ENCODE results near the gene FAF1. TPM values are rescaled to one million over a fixed set of nuclear protein-coding genes. Genes with fewer than 3 reads are reported as not detected.
"Not testable (repeated sequence)": the region's sequence is repeated elsewhere in the genome, so short reads cannot be mapped to it uniquely, and the experiment has no call there.

FAF1 gene
- total RNA-seq, 1 donor from 2014 or later, result 40.5 TPM

DNA sequence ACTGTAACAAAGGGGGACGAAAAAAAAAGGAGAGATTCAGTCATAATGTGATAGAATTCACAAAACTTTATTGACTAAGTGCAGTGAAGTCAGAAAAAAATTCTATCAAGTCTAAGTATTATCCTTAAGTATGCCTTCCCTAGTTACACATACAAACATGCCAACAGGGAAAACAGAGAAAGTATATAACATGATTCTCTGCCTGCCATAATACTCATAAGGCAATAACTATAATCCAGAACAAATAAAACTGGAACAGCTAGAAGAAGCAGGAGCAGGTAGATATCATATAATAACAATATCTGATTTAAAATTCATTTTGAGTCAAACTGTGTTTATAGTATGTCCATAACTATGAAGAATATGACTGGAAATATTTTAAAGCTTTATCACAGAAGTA is 184.3 kb downstream of the FAF1 start:
- DNase-seq (ENCODE audit: low spot score), result no peak

- no peak for DNase-seq (ENCODE audit: low spot score)
These were observed 185.2 kb downstream of the FAF1 start for GRCh38 chr1:50774759-50775351.

- no peak for DNase-seq (ENCODE audit: low spot score)
These were observed 193.4 kb downstream of the FAF1 start for GRCh38 chr1:50766688-50767087.

- DNase-seq (ENCODE audit: low spot score), result not testable (repeated sequence)
These were observed 203.5 kb downstream of the FAF1 start for GRCh38 chr1:50756543-50756942.

- not testable (repeated sequence) for DNase-seq (ENCODE audit: low spot score)
These were observed 205.3 kb downstream of the FAF1 start for GRCh38 chr1:50754764-50755163.

DNA sequence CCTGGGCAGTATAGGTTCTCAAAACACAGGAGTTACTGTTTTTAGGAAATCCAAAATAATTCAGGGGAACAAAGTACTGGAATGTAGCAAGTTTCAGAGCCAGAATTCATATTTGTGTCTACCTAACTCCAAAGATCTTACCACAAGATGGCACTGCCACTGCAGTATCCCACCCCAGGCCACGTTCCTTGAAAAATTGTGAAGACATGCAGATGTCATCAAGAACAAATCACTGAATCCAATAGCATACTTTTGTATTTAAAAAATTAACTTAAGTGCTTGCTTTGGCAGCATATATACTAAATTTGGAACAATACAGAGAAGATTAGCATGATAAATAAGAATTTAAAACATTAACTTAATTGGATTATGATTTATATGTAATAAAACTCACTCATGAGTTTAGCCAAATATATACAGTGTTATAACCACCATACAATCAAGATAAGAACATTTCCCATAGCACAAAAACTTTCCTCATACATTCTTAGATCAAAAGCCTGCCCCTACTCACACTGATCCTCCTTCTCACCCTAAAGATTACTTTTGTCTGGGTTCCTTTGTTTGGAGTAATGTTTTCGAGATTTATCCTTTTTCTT is 209.9 kb downstream of the FAF1 start:
- no peak for DNase-seq (ENCODE audit: low spot score)

- DNase-seq (ENCODE audit: low spot score), result no peak
These were observed 212.7 kb downstream of the FAF1 start for GRCh38 chr1:50747394-50747793.

DNA sequence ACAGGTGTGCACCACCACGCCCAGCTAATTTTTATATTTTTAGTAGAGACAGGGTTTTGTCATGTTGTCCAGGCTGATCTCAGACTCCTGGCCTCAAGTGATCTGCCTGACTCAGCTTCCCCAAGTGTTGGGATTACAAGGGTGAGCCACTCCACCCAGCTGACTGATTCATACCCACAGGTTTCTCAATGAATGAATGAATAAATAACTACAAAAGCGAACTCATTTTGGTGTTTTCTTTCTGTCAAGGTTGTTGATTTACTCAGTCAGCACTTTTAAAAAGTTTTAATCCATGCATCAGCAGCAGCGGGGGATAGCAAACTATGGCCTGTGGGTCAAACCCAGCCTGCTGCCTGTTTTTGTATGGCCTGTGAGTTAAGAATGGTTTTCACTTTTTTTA is 217.5 kb downstream of the FAF1 start:
- no peak for DNase-seq (ENCODE audit: low spot score)

GRCh38 chr1:50739125-50739524 is 220.9 kb downstream of the FAF1 start:
- DNase-seq (ENCODE audit: low spot score), result no peak

- DNase-seq (ENCODE audit: low spot score), result no peak
These were observed 224.6 kb downstream of the FAF1 start for GRCh38 chr1:50735443-50735842.

DNA sequence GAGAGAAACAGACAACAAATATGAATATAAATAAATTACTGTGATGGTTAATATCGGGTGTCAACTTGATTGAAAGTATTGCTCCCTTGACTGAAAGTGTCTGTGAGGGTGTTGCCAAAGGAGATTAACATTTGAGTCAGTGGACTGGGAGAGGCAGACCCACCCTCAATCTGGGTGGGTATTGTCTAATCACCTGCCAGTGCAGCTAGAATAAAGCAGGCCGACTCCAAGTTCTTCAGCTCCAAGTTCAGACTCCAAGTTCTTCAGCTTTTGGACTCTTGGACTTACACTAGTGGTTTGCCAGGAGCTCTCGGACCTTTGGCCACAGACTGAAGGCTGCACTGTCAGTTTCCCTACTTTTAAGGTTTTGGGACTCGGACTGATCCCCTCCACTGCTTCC is 232.5 kb downstream of the FAF1 start:
- DNase-seq (ENCODE audit: low spot score), result not testable (repeated sequence)

GRCh38 chr1:50724626-50725286 is 235.3 kb downstream of the FAF1 start:
- DNase-seq (ENCODE audit: low spot score), result no peak

DNA sequence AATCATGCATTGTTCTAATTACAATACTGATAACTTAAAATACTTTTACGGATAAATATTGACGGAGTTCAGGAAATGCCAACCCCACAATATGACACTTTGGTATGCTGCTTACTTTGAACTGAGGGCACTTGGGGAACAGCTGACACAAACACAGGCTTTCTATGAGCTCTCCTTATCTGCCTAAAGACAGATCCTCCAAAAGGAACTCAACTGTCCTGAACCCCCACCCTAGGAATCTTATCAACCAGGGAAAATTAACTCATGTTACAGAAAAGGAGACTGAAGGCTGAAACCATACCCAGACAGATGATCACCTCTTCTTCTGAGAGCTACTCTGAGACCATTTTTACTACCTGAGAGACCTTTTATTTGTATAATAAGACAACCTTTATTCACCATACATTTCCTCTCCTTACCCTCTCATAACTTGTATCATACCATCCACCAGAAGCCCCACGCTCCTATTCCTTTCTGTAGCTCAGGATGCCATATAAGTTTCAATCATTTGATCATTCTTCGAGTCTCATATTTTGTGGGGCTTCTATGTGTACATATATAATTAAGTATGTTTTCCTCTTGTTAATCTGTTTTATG is 239.5 kb downstream of the FAF1 start:
- no peak for DNase-seq (ENCODE audit: low spot score)

- DNase-seq (ENCODE audit: low spot score), result no peak
These were observed 240.9 kb downstream of the FAF1 start for GRCh38 chr1:50719126-50719525.

DNA sequence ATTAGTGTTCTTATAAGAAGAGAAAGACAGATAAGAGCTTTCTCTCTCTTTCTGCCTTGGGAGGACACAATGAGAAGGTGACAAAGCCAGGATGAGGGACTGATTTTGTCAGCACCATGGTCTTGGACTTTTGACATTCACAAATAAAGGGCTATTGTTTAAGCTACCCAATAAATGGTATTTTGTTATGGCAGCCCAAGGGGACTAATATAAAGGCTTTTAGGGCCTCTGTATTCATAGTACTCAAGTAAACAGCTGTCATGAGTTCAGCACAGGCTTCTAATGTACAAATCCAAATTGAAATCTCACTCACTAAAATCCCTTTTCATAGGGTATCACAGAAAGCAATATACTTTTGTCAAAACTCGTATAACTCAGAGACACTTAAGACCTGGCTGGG is 242.7 kb downstream of the FAF1 start:
- DNase-seq (ENCODE audit: low spot score), result no peak

DNA sequence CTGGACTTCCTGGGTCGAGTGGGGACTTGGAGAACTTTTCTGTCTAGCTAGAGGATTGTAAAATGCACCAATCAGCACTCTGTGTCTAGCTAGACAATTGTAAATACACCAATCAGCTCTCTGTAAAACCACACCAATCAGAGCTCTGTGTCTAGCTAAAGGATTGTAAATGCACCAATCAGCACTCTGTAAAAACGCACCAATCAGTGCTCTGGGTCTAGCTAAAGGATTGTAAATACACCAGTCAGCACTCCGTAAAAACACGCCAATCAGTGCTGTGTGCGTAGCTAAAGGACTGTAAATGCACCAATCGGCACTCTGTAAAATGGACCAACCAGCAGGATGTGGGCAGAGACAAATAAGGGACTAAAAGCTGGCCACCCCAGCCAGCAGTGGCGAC is 243.6 kb downstream of the FAF1 start:
- DNase-seq (ENCODE audit: low spot score), result not testable (repeated sequence)

DNA sequence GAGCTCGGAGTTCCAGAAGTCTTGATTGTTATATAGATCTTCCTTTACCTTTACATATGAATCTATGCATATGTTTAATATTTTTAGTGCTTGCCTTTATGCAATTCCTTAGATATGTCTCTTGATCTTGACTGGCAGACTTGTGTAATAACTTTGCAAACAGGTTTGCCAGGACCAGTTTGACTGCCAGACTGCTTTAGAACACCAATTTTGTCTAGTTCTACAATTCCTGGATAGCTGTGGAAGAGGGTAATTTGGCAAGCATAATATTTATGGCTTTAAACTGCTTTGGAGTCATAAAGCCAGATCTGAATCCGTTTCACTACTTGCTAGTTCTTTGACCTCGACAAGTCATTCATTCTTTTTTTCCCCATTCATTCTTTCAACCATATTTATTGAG is 250.0 kb downstream of the FAF1 start:
- DNase-seq (ENCODE audit: low spot score), result no peak

GRCh38 chr1:50707824-50708223 is 252.2 kb downstream of the FAF1 start:
- no peak for DNase-seq (ENCODE audit: low spot score)

GRCh38 chr1:50705699-50706098 is 254.4 kb downstream of the FAF1 start:
- no peak for DNase-seq (ENCODE audit: low spot score)

DNA sequence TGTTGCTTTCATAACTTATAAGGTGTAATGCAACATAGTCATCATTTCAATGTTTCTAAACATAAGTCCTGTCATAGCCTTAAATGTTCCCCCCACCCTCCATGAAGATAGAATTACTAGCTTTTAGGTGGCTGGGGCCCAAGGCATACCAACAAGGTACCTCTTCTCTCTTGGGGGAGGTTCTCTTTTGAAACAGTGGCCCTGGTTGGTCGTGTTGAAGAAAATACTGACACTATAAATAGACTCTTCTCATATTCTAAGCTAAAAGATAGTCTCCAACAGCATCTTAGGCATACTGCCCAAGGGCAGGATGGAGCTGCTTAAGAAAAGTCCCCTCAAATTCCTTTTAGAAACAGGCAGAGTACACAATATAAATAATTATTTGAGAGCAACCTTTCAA is 255.0 kb downstream of the FAF1 start:
- no peak for DNase-seq (ENCODE audit: low spot score)

DNA sequence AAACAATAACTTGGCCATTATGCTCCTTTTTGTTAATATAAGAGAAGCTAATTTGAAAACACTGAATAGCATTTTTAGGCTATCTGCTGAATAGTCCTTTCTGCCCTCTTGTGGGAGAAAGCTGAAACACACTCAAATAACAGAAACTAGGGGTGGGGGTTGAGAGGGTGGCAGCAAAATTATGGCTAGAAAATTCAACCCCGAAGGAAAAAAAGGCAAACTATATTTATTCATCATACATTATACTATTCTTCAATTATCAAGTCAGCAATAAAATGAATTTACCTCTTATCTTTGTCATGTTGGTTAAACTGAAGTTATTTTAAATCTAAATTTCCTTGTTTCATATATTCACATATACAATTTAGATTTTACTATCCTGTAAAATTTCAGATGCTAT is 255.9 kb downstream of the FAF1 start:
- DNase-seq (ENCODE audit: low spot score), result no peak

- DNase-seq (ENCODE audit: low spot score), result no peak
These were observed 256.8 kb downstream of the FAF1 start for GRCh38 chr1:50703240-50703639.

DNA sequence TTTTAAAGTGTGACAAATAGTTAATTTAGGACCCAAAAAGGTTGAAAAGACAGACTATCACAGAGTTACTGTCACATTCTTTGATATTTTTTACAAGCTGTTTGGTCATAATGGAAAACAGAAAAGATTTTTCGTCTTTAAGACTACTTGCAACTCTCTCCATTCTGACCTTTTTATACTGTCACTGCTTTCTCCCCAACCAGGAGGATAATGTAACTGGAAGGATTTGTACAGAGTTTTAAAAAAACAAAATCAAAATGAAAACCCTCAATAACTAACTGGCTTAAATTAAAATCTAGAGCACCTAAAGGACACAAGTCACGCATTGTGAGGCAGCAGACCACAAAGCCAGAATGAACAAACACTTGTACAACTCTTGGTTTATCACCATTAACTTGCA is 257.7 kb downstream of the FAF1 start:
- DNase-seq (ENCODE audit: low spot score), result no peak
